GM12872 (cell line): ENCODE results near the gene RAB36.

Experiments used
- CTCF ChIP-seq: IDR thresholded peaks from 3 replicates; pipeline ENCODE4 v1.5.1; 2011; ENCODE audit warnings: low read depth, mild to moderate bottlenecking, low read length, moderate library complexity; ENCODE audit not compliant: insufficient read depth

The RAB36 gene

GRCh38 chr22:23169043-23169406, 23.7 kb downstream of the RAB36 start:
- no peak for TF ChIP-seq CTCF

- TF ChIP-seq CTCF: no peak
Measured at GRCh38 chr22:23175817-23176644, 30.8 kb downstream of the RAB36 start.

- no peak for TF ChIP-seq CTCF
Measured at GRCh38 chr22:23176645-23177027, 31.4 kb downstream of the RAB36 start.

- no peak for TF ChIP-seq CTCF
Measured at GRCh38 chr22:23177197-23177596, 31.9 kb downstream of the RAB36 start.

DNA sequence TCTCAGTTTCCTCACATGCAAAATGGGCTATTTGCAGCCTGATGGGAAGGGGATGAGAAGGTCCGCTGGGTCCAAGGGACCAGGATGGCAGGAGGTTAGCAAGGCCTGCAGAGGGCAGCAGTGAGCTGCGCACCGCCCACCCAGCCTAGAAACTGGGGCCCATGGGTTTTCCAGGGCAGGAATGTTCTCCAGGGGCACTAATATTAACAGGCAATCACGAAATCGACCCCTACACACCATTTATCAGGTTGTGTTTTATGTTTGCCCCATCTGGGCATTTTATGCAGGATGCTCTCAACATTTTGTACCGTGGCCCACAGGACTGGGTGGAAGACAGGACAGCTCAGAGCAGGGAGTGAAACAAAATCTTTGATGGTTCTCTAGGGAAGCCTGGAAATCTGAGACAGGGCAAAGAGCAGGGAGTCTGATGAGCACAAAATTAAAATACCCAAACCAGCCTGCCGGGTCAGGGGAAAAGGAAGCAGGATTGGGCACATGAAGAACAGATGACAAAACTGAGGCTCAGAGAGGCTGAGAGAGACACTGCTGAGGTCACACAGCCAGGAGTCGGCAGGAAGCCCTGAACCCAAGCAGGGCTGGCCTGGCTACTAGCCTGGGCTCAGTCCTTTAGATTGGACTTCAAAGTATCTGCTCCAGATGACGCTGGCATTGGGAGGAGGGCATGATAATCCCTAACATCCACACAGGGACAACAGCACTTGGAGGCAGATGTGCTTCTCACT, 33.4 kb downstream of the RAB36 start:
- peak; percentile 99 for TF ChIP-seq CTCF

- no peak for TF ChIP-seq CTCF
Measured at GRCh38 chr22:23179381-23180299, 34.4 kb downstream of the RAB36 start.
